H9 (cell line): ENCODE results near the gene GANAB. TPM values are rescaled to one million over a fixed set of nuclear protein-coding genes. Genes with fewer than 3 reads are reported as not detected.
"Not testable (repeated sequence)": the region's sequence is repeated elsewhere in the genome, so short reads cannot be mapped to it uniquely, and the experiment has no call there.

Source experiments
- DNase-seq: peaks from one replicate; pipeline ENCODE4 v3.0.0-alpha.2; 2017
- H2AFZ ChIP-seq: one replicate; pipeline ENCODE4 v1.6.1; 2013; ENCODE audit warnings: mild to moderate bottlenecking, low read length, control low read depth, moderate library complexity
- H2AK5ac ChIP-seq: 2 replicates; pipeline ENCODE4 v1.6.1; 2013; ENCODE audit warnings: low read length, control low read depth, mixed read lengths; ENCODE audit not compliant: insufficient read length
- H2BK120ac ChIP-seq: one replicate; pipeline ENCODE4 v1.6.1; 2013; ENCODE audit warnings: low read depth, mild to moderate bottlenecking, low read length, control low read depth, inconsistent platforms; ENCODE audit not compliant: poor library complexity, severe bottlenecking
- H2BK12ac ChIP-seq: 2 replicates; pipeline ENCODE4 v1.6.1; 2013; ENCODE audit warnings: low read length, control low read depth, mixed read lengths, low read depth; ENCODE audit not compliant: insufficient read length
- H2BK15ac ChIP-seq: 2 replicates; pipeline ENCODE4 v1.6.1; 2013; ENCODE audit warnings: low read depth, low read length, control low read depth
- H2BK20ac ChIP-seq: one replicate; pipeline ENCODE4 v1.6.1; 2013; ENCODE audit warnings: low read depth, mild to moderate bottlenecking, low read length, control low read depth, inconsistent platforms; ENCODE audit not compliant: poor library complexity, severe bottlenecking
- H2BK5ac ChIP-seq: 2 replicates; pipeline ENCODE4 v1.6.1; 2013; ENCODE audit warnings: low read length, control low read depth, mixed read lengths; ENCODE audit not compliant: insufficient read length
- H3K14ac ChIP-seq: 2 replicates; pipeline ENCODE4 v1.6.1; 2013; ENCODE audit warnings: low read length, control low read depth; ENCODE audit not compliant: insufficient read depth
- H3K18ac ChIP-seq: 2 replicates; pipeline ENCODE4 v1.6.1; 2013; ENCODE audit warnings: low read depth, mild to moderate bottlenecking, mixed read lengths, low read length, control low read depth; ENCODE audit not compliant: insufficient read length
- H3K23ac ChIP-seq: 2 replicates; pipeline ENCODE4 v1.6.1; 2013; ENCODE audit warnings: low read length, control low read depth, mixed read lengths, low read depth; ENCODE audit not compliant: insufficient read length
- H3K23me2 ChIP-seq: 2 replicates; pipeline ENCODE4 v1.6.1; 2013; ENCODE audit warnings: low read depth, mild to moderate bottlenecking, mixed read lengths, low read length, control low read depth; ENCODE audit not compliant: insufficient read length, poor library complexity, severe bottlenecking
- H3K27ac ChIP-seq: 2 replicates; pipeline ENCODE4 v1.5.1; 2013; ENCODE audit warnings: low read length, control low read depth, mixed read lengths, low read depth; ENCODE audit not compliant: insufficient read length
- H3K27me3 ChIP-seq: 2 replicates; pipeline ENCODE4 v1.6.1; 2013; ENCODE audit warnings: low read length, control low read depth, inconsistent platforms; ENCODE audit not compliant: insufficient read depth
- H3K4ac ChIP-seq: 2 replicates; pipeline ENCODE4 v1.6.1; 2013; ENCODE audit warnings: low read depth, mild to moderate bottlenecking, control low read depth, inconsistent platforms, low read length, moderate library complexity
- H3K4me1 ChIP-seq: 2 replicates; pipeline ENCODE4 v1.6.1; 2013; ENCODE audit warnings: low read length, control low read depth, inconsistent platforms; ENCODE audit not compliant: insufficient read depth
- H3K4me2 ChIP-seq: 2 replicates; pipeline ENCODE4 v1.6.1; 2013; ENCODE audit warnings: low read length, control low read depth, mixed read lengths; ENCODE audit not compliant: insufficient read length, insufficient read depth
- H3K56ac ChIP-seq: 2 replicates; pipeline ENCODE4 v1.6.1; 2013; ENCODE audit warnings: low read depth, mild to moderate bottlenecking, mixed read lengths, low read length, control low read depth; ENCODE audit not compliant: insufficient read length
- H3K79me1 ChIP-seq: 2 replicates; pipeline ENCODE4 v1.6.1; 2013; ENCODE audit warnings: low read depth, mild to moderate bottlenecking, moderate library complexity, low read length, control low read depth, inconsistent platforms; ENCODE audit not compliant: insufficient read depth, poor library complexity, severe bottlenecking
- H3K79me2 ChIP-seq: 2 replicates; pipeline ENCODE4 v1.6.1; 2013; ENCODE audit warnings: low read length, control low read depth, inconsistent platforms; ENCODE audit not compliant: insufficient read depth
- H3K9ac ChIP-seq: 2 replicates; pipeline ENCODE4 v1.6.1; 2013; ENCODE audit warnings: low read length, control low read depth, mixed read lengths; ENCODE audit not compliant: insufficient read length; ENCODE audit errors: extremely low read depth
- H3K9me3 ChIP-seq: one replicate; pipeline ENCODE4 v1.6.1; 2013; ENCODE audit warnings: low read depth, low read length, inconsistent platforms; ENCODE audit not compliant: control insufficient read depth
- H3T11ph ChIP-seq: one replicate; pipeline ENCODE4 v1.6.1; 2013; ENCODE audit warnings: mild to moderate bottlenecking, low read length, control low read depth, inconsistent platforms
- H4K20me1 ChIP-seq: one replicate; pipeline ENCODE4 v1.6.1; 2013; ENCODE audit not compliant: control insufficient read depth, insufficient read length, insufficient read depth
- H4K5ac ChIP-seq: 2 replicates; pipeline ENCODE4 v1.6.1; 2013; ENCODE audit warnings: low read depth, mild to moderate bottlenecking, mixed read lengths, low read length, control low read depth; ENCODE audit not compliant: insufficient read length
- H4K8ac ChIP-seq: replicated peaks from 2 replicates; pipeline ENCODE4 v1.6.1; 2013; ENCODE audit warnings: low read length, control low read depth, mixed read lengths, low read depth; ENCODE audit not compliant: insufficient read length
- H4K91ac ChIP-seq: 2 replicates; pipeline ENCODE4 v1.6.1; 2013; ENCODE audit warnings: low read depth, mild to moderate bottlenecking, moderate library complexity, mixed read lengths, low read length, control low read depth; ENCODE audit not compliant: insufficient read length
- H3K27ac Mint-ChIP-seq, 3 experiments: 2 replicates in 2 of 3; 3 replicates in 1 of 3; pipeline ENCODE4 v1.8.0; 2020 to 2021; ENCODE audit warnings: mixed read lengths in 3 of 3, mild to moderate bottlenecking in 1 of 3, moderate library complexity in 1 of 3
- H3K27me3 Mint-ChIP-seq: 2 replicates; pipeline ENCODE4 v1.8.0; 2021; ENCODE audit warnings: low read depth, mild to moderate bottlenecking, moderate library complexity, mixed read lengths
- H3K36me3 Mint-ChIP-seq, 3 experiments: 2 replicates in 2 of 3; 3 replicates in 1 of 3; pipeline ENCODE4 v1.8.0; 2020 to 2021; ENCODE audit warnings: low read depth in 3 of 3, mixed read lengths in 3 of 3; ENCODE audit not compliant: insufficient read depth in 1 of 3
- H3K4me1 Mint-ChIP-seq, 2 experiments: 2 replicates each; pipeline ENCODE4 v1.8.0; 2020; ENCODE audit warnings: mixed read lengths in 2 of 2
- H3K4me3 Mint-ChIP-seq, 2 experiments: 2 replicates in 1 of 2; 3 replicates in 1 of 2; pipeline ENCODE4 v1.8.0; 2020 to 2021; ENCODE audit warnings: mild to moderate bottlenecking in 2 of 2, mixed read lengths in 2 of 2, moderate library complexity in 1 of 2
- H3K9me3 Mint-ChIP-seq, 2 experiments: 2 replicates in 1 of 2; 3 replicates in 1 of 2; pipeline ENCODE4 v1.8.0; 2020; ENCODE audit warnings: mild to moderate bottlenecking in 2 of 2, mixed read lengths in 2 of 2, moderate library complexity in 1 of 2
- CTCF ChIP-seq: fragments of 200-600 bp; sonication (generic); conservative IDR thresholded peaks from 3 replicates; pipeline ENCODE4 v1.8.0; 2021; ENCODE audit warnings: antibody characterized with exemption, mild to moderate bottlenecking
- WGBS: extraction: QIAGEN DNeasy Blood & Tissue Kit; methylation state at CpG from one replicate; pipeline ENCODE4 v1.1.7; 2013; ENCODE audit warnings: missing lambda C conversion rate, low lambda C conversion rate, mixed read lengths; ENCODE audit not compliant: insufficient read length; ENCODE audit errors: extremely low coverage; 5-methylcytosine and 5-hydroxymethylcytosine counted together
- total RNA-seq: library from RNA; stranded (reverse); gene quantifications from 2 replicates; pipeline ENCODE4 v1.2.1, GENCODE V29; 2021

The GANAB gene
- total RNA-seq, 1 experiment from 2014 or later = 387 TPM

- Histone ChIP-seq H3K18ac (no peak overlapping the region), H2AFZ (no peak overlapping the region), H4K91ac (no peak overlapping the region), H3K9ac (no peak overlapping the region), H3K27me3 (no peaks in the 10 kb centered on the region), H2BK12ac (no peak overlapping the region), H3K14ac (no peak overlapping the region), H3T11ph (no peak overlapping the region), H3K9me3 (no peaks in the 10 kb centered on the region), H3K79me2 (no peaks in the 10 kb centered on the region), H3K4me2 (no peak overlapping the region), H2BK15ac (no peak overlapping the region), H3K4ac (no peak overlapping the region), H2BK5ac (no peak overlapping the region), H4K5ac (no peak overlapping the region), H3K4me1 (no peaks in the 10 kb centered on the region; the same call in 1 of the 2 replicates), H2AK5ac (no peak overlapping the region), H3K56ac (no peak overlapping the region), H3K23ac (no peak overlapping the region), H3K23me2 (peaks cover 5% of the 10 kb centered on the region), H2BK120ac (no peak overlapping the region), H2BK20ac (no peak overlapping the region), H3K27ac (no peak overlapping the region), H3K79me1 (peaks cover 3% of the 10 kb centered on the region), H4K20me1 (no peaks in the 10 kb centered on the region), H4K8ac (no peak overlapping the region)
- H3K9me3 Mint-ChIP-seq = no peaks in the 10 kb centered on the region
- peaks cover 21 to 25% of the 10 kb centered on the region in 2 experiments for H3K4me1 Mint-ChIP-seq
- no peaks in the 10 kb centered on the region for H3K27me3 Mint-ChIP-seq
- peaks cover 6 to 46% (median 35%) of the 10 kb centered on the region in 3 experiments; a peak in 6 of 7 replicates for H3K36me3 Mint-ChIP-seq
- no peak overlapping the region for H3K27ac Mint-ChIP-seq
- DNase-seq = no peak
- H3K4me3 Mint-ChIP-seq = peak overlapping the region in 1 of 2 experiments; percentile 56; a peak in 1 of 5 replicates
- no CpG with 5 or more reads among the region's 18 CpGs for WGBS
- TF ChIP-seq CTCF = peak; percentile 67
Observed at GRCh38 chr11:62588966-62589637, 57.3 kb downstream of the GANAB start.

- H3K4ac ChIP-seq, H3K27ac ChIP-seq: not testable (repeated sequence)
Observed at GRCh38 chr11:62585356-62585755, 61.1 kb downstream of the GANAB start.

More at GRCh38 chr11:62585356-62585755, 61.1 kb downstream of the GANAB start:
- H3K9me3 Mint-ChIP-seq, H3K18ac ChIP-seq, H3K27ac Mint-ChIP-seq, H4K20me1 ChIP-seq, H4K5ac ChIP-seq, H3K9me3 ChIP-seq, H3K4me3 Mint-ChIP-seq, H3K27me3 Mint-ChIP-seq, H3K27me3 ChIP-seq, H4K8ac ChIP-seq, H3K79me1 ChIP-seq, DNase-seq, H2BK5ac ChIP-seq, H3K4me1 Mint-ChIP-seq, H3K9ac ChIP-seq, H3K4me2 ChIP-seq, H2AK5ac ChIP-seq, H2BK120ac ChIP-seq, H2AFZ ChIP-seq, H2BK20ac ChIP-seq, H3K79me2 ChIP-seq, H2BK15ac ChIP-seq, H3K56ac ChIP-seq, H2BK12ac ChIP-seq, H3K14ac ChIP-seq, H3T11ph ChIP-seq, H3K23ac ChIP-seq, H4K91ac ChIP-seq, H3K23me2 ChIP-seq, H3K4me1 ChIP-seq: not testable (repeated sequence)
- H3K36me3 Mint-ChIP-seq = peaks cover 5 to 54% (median 38%) of the 10 kb centered on the region in 3 experiments; a peak in 6 of 7 replicates
- WGBS = no CpG with 5 or more reads among the region's 7 CpGs
